ENCODE measurements around the gene RND2. TPM values are rescaled to one million over a fixed set of nuclear protein-coding genes. Genes with fewer than 3 reads are reported as not detected.

The RND2 gene
- total RNA-seq, 3 donors from 2014 or later, result 0.16 to 2.0 (median 1.3) TPM

GRCh38 chr17:43062984-43063638, 38.1 kb downstream of the RND2 start:
- Histone ChIP-seq H3K27me3 (no peaks in the 10 kb centered on the region), H3K36me3 (no peaks in the 10 kb centered on the region), H3K4me3 (no peak overlapping the region), H3K27ac (no peak overlapping the region), H3K9me3 (no peaks in the 10 kb centered on the region), H3K4me1 (no peaks in the 10 kb centered on the region)
- intact Hi-C loops (cut with DNase I; ENCODE audit: low total_unique reads), result no loop called here
- DNase-seq (ENCODE audit: low spot score in 2 of 2), result no peak
- TF ChIP-seq POLR2AphosphoS5 (IDR thresholded peaks at IDR 0.05) (no peak), POLR2A (IDR thresholded peaks at IDR 0.05) (no peak), CTCF (IDR thresholded peaks at IDR 0.05) (no peak)

DNA sequence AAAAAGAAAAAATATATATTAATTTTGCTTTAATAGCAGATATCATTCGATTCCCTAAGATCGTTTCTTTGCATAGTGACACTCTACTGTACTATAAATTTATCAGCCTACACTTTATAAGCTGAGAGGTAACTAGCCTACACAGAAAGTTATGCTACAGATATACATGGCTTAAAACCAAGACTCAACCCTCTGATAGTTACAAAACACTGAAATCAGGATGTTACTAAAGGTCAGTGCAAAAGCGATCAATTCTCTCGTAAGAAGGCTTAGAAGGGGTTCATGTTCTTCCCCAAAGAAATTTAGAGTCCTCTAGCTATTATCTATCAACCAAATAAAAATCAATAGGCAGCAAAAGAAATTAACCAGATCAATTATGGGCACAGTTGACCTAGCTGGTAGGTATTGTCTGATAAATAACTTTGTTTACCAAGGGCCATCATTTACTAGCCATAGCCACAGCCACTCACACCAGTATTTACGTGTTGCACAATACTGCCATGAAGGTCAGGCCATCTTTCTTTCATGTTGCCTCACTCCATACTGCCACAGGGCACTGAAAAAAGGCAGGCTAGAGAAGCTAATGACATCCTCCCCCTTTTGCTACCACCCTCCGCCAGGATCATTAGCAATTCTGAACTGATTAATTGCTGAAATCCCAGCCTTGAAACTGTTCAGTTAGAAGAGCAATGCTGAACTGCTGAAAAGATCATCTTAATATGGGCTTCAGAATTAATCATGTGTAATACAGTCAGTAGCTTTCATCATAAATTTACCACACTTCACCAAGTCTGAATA, 43.7 kb downstream of the RND2 start:
- Histone ChIP-seq H3K27ac (no peak overlapping the region), H3K9me3 (no peaks in the 10 kb centered on the region), H3K4me1 (no peaks in the 10 kb centered on the region), H3K27me3 (no peaks in the 10 kb centered on the region), H3K4me3 (no peak overlapping the region), H3K36me3 (no peaks in the 10 kb centered on the region)
- no peak for TF ChIP-seq CTCF (IDR thresholded peaks at IDR 0.05)
- no peak for TF ChIP-seq POLR2A (IDR thresholded peaks at IDR 0.05)
- no peak for TF ChIP-seq POLR2AphosphoS5 (IDR thresholded peaks at IDR 0.05)
- no peak for DNase-seq (ENCODE audit: low spot score in 2 of 2)
- intact Hi-C loops (cut with DNase I; ENCODE audit: low total_unique reads), result no loop called here

DNA sequence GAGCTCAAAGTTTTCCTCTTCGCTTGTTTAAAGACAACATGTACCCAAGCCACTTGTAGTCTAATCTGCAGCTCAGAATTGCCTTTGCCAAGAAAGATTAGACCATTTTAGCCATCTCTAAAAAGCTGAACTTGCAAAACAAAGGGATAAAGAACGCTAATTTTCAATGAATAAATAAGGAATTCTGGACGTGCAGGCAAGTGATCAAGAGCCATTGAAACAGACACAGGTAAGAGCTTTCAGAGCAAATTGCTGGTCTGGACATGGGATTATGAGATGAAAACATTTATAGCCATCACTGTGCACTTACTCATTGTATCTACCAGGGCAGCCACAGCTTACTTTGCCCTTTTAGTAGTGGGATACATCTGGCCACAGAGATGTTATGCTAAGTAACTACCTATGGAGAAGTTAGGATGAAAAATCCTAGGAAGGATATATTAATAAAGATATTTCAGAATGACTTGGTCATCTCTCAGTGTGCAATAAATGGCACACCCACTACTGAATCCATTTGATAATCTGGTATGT, 44.4 kb downstream of the RND2 start:
- Histone ChIP-seq H3K27me3 (no peaks in the 10 kb centered on the region), H3K27ac (no peak overlapping the region), H3K36me3 (no peaks in the 10 kb centered on the region), H3K4me1 (no peaks in the 10 kb centered on the region), H3K9me3 (no peaks in the 10 kb centered on the region), H3K4me3 (no peak overlapping the region)
- intact Hi-C loops (cut with DNase I; ENCODE audit: low total_unique reads), result no loop called here
- no peak for DNase-seq (ENCODE audit: low spot score in 2 of 2)
- TF ChIP-seq POLR2A (IDR thresholded peaks at IDR 0.05), result no peak
- TF ChIP-seq POLR2AphosphoS5 (IDR thresholded peaks at IDR 0.05), result no peak
- no peak for TF ChIP-seq CTCF (IDR thresholded peaks at IDR 0.05)

DNA sequence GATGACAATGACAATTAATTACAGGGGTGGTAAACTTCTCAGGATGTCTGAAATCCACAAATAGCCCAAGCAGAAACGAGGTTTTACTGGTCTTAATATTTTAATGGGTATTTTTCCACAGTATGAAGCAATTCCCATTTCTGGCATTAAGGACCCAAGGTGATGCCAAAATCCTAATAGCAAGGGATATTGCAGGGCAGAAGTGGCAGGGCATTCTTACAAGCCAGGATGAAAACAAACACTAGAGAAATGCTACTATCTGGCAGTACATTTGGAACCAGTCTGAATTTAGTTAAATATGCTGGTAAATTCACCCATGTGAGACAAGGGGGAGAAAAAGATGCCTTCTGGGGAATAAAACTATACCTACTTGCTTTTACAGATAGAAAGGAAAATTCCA, 45.2 kb downstream of the RND2 start:
- Histone ChIP-seq H3K4me1 (no peaks in the 10 kb centered on the region), H3K4me3 (no peak overlapping the region), H3K36me3 (no peaks in the 10 kb centered on the region), H3K27ac (no peak overlapping the region), H3K27me3 (no peaks in the 10 kb centered on the region), H3K9me3 (no peaks in the 10 kb centered on the region)
- no peak for DNase-seq (ENCODE audit: low spot score in 2 of 2)
- intact Hi-C loops (cut with DNase I; ENCODE audit: low total_unique reads), result no loop called here
- TF ChIP-seq POLR2A (IDR thresholded peaks at IDR 0.05) (no peak), CTCF (IDR thresholded peaks at IDR 0.05) (no peak), POLR2AphosphoS5 (IDR thresholded peaks at IDR 0.05) (no peak)

DNA sequence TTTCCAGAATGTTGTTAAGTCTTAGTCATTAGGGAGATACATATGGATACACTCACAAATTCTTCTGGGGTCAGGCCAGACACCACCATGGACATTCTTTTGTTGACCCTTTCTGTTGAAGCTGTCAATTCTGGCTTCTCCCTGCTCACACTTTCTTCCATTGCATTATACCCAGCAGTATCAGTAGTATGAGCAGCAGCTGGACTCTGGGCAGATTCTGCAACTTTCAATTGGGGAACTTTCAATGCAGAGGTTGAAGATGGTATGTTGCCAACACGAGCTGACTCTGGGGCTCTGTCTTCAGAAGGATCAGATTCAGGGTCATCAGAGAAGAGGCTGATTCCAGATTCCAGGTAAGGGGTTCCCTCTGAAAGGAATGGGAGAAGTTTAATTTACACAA, 45.8 kb downstream of the RND2 start:
- Histone ChIP-seq H3K27me3 (no peaks in the 10 kb centered on the region), H3K36me3 (no peaks in the 10 kb centered on the region), H3K27ac (no peak overlapping the region), H3K4me3 (no peak overlapping the region), H3K4me1 (no peaks in the 10 kb centered on the region), H3K9me3 (no peaks in the 10 kb centered on the region)
- intact Hi-C loops (cut with DNase I; ENCODE audit: low total_unique reads), result no loop called here
- TF ChIP-seq CTCF (IDR thresholded peaks at IDR 0.05), result no peak
- TF ChIP-seq POLR2A (IDR thresholded peaks at IDR 0.05), result no peak
- no peak for TF ChIP-seq POLR2AphosphoS5 (IDR thresholded peaks at IDR 0.05)
- DNase-seq (ENCODE audit: low spot score in 2 of 2), result no peak

Measured in breast epithelium (tissue), 4 donors.